ENCODE data around the gene FNDC3B.
A peak's percentile ranks its signal among the peaks of the same experiment; 100 is the strongest.

The FNDC3B gene

GRCh38 chr3:172296975-172297332 lies 257.6 kb downstream of the FNDC3B start:
- no peak for DNase-seq

DNA sequence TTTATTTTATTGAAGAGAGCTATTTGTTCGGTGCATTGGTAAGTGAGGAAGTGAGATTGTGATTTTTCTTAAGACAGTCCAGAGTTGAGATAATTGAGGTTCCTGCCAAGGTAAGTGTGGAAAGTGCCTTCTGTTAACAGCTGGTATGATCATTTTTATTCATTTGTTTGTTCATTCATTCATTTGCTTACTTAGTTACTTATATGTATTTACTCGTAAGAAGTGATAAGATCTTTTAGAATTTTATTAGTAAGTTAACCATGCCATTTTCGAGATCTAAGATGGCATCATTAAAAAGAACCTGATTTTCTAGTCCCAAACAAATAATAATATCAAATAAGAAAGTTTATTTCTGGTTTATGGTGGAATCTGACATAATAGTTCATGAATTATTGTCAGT lies 258.9 kb downstream of the FNDC3B start:
- DNase-seq = no peak

DNA sequence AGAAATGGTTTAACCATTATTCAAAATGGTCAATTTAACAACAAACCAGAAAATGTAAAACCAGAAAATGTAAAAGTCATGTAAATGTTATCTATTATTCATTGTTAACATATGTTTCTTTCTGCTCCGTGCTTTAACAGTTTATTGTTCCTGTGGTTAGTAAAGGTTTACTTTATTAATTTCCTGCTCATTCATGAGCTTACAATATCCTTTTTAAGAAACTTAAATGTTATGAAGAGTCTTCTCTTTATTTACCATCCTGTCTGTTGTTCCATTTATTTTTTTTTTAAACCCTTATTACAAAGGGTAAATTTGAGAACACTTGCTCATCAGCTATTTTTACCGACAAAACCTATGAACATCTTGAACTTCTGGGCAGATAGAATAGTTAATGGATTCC lies 260.8 kb downstream of the FNDC3B start:
- DNase-seq = no peak

DNA sequence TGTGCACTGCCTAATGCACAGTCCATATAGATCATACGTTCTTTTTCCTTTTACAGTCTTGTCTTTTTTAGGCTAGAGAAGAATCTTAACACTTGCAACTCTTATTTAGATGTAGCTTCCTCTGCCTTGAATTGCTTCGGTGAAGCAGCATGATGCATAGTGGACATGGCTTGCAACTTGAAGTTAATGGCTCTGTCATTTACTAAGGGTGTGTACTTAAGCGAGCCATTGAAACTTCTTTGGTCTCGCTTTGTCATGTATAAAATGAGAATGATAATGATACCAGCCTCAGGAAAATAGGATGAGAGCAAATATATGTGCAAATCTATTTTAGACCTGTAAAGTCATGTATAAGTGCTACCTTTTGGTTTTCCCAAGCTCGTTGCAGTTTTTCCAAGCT lies 261.5 kb downstream of the FNDC3B start:
- DNase-seq = no peak

GRCh38 chr3:172302203-172302602 lies 262.8 kb downstream of the FNDC3B start:
- DNase-seq = no peak

GRCh38 chr3:172303181-172303580 lies 263.8 kb downstream of the FNDC3B start:
- DNase-seq = no peak

GRCh38 chr3:172303941-172304558 lies 264.7 kb downstream of the FNDC3B start:
- no peak for DNase-seq

DNA sequence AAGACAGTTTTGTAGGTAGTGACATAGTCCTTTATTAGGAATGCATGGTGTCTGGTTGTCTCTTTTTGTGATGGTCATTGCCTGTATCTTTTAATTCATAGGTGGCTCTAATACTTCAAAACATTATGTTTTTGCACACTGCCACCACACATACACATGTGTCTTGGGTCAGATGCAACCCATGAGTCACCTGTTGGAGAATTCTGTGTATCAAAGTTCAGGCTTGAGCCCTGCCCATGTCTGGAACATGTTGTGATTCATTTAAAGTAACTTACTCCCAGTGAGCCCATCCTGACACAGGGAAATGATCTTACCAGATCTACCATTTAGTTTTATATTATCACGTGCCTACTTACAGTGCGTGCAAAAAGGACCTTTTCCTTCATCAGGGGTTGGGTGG lies 266.2 kb downstream of the FNDC3B start:
- DNase-seq = no peak

DNA sequence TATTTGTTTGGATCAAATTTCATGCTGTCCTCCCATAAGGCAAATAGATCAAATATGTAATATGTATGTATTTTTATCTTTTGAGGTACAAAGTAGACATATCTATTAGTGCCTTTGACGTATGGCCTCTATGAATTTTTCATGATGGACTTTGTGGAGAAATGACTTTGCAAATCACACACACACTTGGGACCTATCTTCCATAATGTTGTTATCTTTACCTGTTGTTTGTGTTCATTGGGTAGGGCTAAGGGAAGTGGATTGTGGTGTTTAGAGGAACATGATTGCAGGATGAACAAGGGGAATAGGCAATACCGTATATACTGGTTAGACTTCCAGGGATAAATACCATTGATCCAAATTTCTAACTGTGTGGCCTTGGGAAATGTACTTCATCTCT lies 266.6 kb downstream of the FNDC3B start:
- no peak for DNase-seq

GRCh38 chr3:172307141-172307560 lies 267.8 kb downstream of the FNDC3B start:
- peak; percentile 20 for DNase-seq

DNA sequence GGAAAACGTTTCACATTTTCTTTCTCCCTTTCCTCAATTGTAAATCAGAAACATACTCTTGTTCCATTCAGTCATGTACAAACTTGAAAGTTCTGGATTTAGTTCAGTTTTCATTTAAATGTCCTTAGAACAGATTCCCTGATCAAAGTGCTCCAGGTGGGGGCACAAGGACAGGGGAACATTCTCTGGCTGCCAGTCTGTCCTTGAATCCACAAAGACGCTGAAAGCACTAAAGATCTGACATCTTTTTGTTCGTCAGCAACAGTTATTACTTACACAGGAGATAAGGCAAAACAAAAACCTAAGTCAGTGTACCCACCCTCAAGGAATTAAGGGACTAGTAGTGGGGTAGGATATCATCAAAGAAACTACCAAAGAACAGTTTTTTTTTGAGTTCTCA lies 269.7 kb downstream of the FNDC3B start:
- no peak for DNase-seq

GRCh38 chr3:172309741-172310427 lies 270.5 kb downstream of the FNDC3B start:
- no peak for DNase-seq

GRCh38 chr3:172310428-172310760 lies 271.0 kb downstream of the FNDC3B start:
- no peak for DNase-seq

DNA sequence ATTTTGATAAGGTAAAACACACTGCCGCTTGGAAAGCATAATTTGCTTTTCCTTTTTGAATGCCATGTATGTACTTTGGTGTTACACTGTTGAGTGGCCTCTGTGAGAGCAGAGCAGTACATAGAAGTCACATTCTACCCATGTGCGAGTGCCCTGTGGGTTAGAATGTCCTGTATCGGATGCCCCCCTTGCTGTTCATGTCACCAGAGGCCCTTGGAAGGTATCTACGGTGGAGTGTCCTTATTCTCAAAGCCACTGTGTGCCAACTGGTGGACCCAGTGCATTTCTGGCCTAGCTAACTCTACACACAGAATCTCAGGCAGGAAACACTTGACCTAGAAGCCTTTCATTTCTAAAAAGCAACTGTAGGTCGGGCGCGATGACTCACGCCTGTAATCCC lies 271.8 kb downstream of the FNDC3B start:
- DNase-seq = no peak

DNA sequence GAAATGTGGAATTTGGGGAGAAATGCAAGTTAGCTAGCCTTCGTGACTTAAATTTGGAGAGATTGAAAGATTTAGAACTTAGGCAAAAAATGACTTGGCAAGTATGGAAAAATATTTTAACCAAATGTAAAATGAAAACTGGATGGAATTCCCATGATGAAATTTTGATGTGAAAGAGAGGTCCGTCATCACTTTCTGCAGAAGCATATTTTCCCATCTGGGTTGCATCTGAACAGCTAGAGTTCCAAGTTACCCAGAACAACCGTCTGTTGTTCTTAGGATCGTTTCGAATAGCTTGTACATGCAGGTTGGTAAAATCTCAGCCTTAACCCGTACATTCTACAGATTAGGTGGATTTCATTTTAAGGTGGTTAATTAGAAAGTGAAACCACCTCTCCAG lies 272.6 kb downstream of the FNDC3B start:
- DNase-seq = no peak

- no peak for DNase-seq
Observed at GRCh38 chr3:172312711-172313110, 273.3 kb downstream of the FNDC3B start.

DNA sequence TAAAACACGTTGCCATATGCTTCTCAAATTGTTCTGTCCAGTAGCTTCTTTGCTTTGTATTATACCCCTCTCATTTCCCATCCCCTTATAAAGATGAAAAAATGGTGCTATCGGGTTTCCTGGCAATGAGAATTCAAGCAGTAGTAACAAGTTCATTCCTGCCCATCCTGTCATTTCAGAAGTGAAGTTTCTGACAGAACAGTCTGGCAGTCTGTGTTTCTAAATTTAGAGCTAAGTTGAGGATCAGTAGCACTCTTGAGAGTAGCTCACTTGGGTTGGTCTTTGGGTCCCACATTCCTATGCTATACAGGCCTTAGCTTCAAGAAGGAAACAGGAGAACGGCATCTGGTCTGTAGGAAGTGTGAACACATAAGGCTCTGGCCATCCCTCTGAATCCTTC lies 274.3 kb downstream of the FNDC3B start:
- no peak for DNase-seq

DNA sequence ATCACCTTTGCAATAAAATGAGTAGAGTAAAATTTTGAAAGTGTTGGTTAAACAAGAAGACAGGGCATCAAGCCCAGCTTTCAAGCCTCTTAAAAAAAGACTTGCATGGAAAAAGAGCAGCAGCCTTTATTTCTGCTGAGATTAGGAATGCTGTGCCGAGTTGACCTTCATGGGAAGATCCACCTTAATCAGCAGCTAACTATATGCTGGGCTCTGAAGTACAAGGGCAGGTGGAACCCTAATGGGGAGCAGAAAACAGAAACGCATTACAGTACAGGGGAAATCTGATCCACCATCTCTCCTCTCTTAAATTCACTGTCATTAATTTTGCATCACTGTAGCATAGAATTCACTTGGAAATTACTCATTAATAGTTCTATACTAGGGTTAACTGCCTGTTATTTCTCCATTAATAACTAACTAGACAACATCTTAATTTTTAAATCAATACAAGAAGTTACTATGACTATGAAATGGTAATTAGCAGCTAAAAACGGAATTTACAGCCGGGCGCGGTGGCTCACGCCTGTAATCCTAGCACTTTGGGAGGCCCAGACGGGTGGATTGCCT lies 275.3 kb downstream of the FNDC3B start:
- no peak for DNase-seq

GRCh38 chr3:172315401-172316091 lies 276.2 kb downstream of the FNDC3B start:
- DNase-seq = peak; percentile 31

DNA sequence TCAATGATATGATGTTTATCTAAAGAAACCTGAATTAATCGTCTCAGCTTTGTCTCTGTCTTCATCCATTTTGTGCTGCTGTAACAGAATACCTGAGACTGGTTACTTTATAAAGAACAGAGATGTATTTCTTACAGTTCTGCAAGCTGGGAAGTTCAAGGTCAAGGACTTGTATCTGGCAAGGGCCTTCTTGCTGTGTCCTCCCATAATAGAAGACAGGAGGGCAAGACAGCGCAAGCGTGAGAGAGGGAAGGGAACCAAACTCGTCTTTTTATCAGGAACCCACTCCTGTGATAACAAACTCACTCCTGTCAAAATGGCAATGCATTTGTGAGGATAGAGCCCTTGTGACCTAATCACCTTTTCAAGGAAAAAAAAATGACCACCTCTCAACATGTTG lies 277.4 kb downstream of the FNDC3B start:
- DNase-seq = no peak

DNA sequence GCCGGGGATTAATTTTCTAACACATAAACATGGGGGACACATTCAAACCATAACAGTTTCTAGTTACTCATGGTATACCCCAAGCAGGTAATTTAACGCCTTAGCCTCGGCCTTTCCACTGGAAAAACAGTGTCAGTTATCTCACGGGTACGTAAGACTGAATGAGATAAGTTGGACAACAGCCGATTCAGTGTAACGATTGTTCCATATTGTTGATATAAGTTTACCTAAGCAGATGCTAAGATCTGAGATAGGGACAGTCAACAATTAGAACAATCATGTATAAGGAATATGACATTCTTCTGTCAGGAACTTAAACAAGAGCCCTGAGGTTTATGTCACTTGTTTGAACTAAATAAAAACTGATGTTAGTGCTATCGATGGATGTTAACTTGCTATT lies 278.1 kb downstream of the FNDC3B start:
- no peak for DNase-seq

DNA sequence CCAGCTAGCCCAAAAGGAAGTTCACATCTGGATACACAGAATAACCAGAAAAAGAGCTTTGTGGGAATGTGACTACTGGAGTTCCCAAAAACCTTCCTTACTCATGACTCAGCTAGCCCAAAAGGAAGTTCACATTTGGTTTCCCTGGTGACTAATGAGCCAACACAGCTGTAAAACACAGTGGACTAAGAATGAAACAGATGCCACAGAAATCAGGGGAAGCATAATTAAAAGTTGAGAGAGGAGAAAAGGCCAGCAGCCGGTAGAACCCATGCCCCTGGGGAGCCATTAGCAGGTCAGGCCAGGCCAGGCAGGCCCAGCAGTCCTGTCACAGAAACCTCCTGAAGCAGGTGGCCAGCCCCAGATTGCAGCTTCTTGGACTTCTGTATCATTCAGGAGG lies 278.6 kb downstream of the FNDC3B start:
- peak; percentile 24 for DNase-seq

DNA sequence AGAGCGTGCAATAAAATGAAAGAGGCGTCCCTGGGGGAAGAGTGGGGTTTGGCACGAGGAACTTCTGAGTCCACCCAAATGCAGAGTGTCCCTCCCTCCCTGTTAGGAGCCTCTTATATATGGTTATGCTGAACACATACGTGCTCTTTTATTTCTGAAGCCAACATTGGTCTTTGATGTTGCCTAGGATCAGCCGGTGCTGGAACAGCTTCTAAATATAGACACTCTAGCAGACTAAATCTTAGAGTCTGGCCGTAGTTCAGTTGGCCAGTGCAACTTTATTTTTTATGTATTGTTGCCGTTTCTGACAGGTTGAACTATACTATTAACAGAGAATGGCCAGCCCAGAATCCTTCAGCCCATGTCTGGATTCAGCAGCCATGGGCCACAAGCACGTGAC lies 280.2 kb downstream of the FNDC3B start:
- no peak for DNase-seq

- DNase-seq = peak; percentile 40
Observed at GRCh38 chr3:172320468-172320867, 281.1 kb downstream of the FNDC3B start.

Measured in hematopoietic multipotent progenitor cell treated with erythropoietin and hydrocortisone succinate and interleukin-3 and kit ligand, for 4 days (in vitro differentiated cells).